K562 (cell line): ENCODE data around the gene ITGB5. TPM values are rescaled to one million over a fixed set of nuclear protein-coding genes. Genes with fewer than 3 reads are reported as not detected.

Experiments
- BCOR ChIP-seq: fragments of 450-650 bp; IDR thresholded peaks from 2 replicates; pipeline ENCODE4 v1.6.1; 2016
- CC2D1A ChIP-seq: fragments of 450-650 bp; IDR thresholded peaks from 2 replicates; pipeline ENCODE4 v1.6.1; 2017; ENCODE audit warnings: mild to moderate bottlenecking
- CXXC5 ChIP-seq: fragments of 250-450 bp; sonication (Bioruptor Pico); IDR thresholded peaks from 2 replicates; pipeline ENCODE4 v1.8.0; 2022; ENCODE audit warnings: inconsistent platforms, mild to moderate bottlenecking, moderate library complexity
- HDAC2 ChIP-seq: fragments of 450-650 bp; IDR thresholded peaks from 2 replicates; pipeline ENCODE4 v1.6.1; 2016; ENCODE audit warnings: mild to moderate bottlenecking
- LEF1 ChIP-seq: fragments of 450-650 bp; IDR thresholded peaks from 2 replicates; pipeline ENCODE4 v1.6.1; 2016; ENCODE audit warnings: mild to moderate bottlenecking
- MAFG ChIP-seq: fragments of 450-650 bp; conservative IDR thresholded peaks from 2 replicates; pipeline ENCODE4 v1.6.1; 2016; ENCODE audit warnings: missing genetic modification characterization, missing compliant biosample characterization
- MEIS2 ChIP-seq: fragments of 450-650 bp; IDR thresholded peaks from 2 replicates; pipeline ENCODE4 v1.6.1; 2014; ENCODE audit warnings: mild to moderate bottlenecking; ENCODE audit not compliant: partially characterized antibody
- MLLT1 ChIP-seq, 2 experiments: fragments of 450-650 bp; IDR thresholded peaks; 2 replicates each; pipeline ENCODE4 v1.6.1; 2016
- MTA2 ChIP-seq: fragments of 450-650 bp; IDR thresholded peaks from 2 replicates; pipeline ENCODE4 v1.6.1; 2016; ENCODE audit warnings: low read depth
- MYC ChIP-seq, 2 experiments: fragments of 250-450 bp in 1 of 2; sonication (Bioruptor Pico) in 1 of 2; IDR thresholded peaks; 2 replicates each; pipeline versions ENCODE4 v1.5.1 to v1.6.1; 2012 to 2021; ENCODE audit warnings: low read depth in 2 of 2, borderline replicate concordance in 1 of 2, improper control_type of control experiment in 1 of 2, low read length in 1 of 2, mild to moderate bottlenecking in 1 of 2, moderate library complexity in 1 of 2
- NCOA2 ChIP-seq, 2 experiments: fragments of 450-650 bp; IDR thresholded peaks; 2 replicates each; pipeline ENCODE4 v1.6.1; 2018; ENCODE audit warnings: mild to moderate bottlenecking in 2 of 2, moderate library complexity in 1 of 2; ENCODE audit not compliant: partially characterized antibody in 2 of 2
- NR2C2 ChIP-seq, 2 experiments: fragments of 200-800 bp in 1 of 2; sonication (Bioruptor generic) in 1 of 2; sonication (generic) in 1 of 2; formaldehyde crosslinking in 1 of 2; IDR thresholded peaks; 2 replicates each; pipeline versions ENCODE4 v1.6.1 to v1.8.0; 2016 to 2022; ENCODE audit warnings: mild to moderate bottlenecking in 1 of 2, missing compliant biosample characterization in 1 of 2, missing genetic modification characterization in 1 of 2, missing genetic modification reagents in 1 of 2
- PML ChIP-seq: IDR thresholded peaks from 2 replicates; pipeline ENCODE4 v1.6.1; 2012; ENCODE audit warnings: low read length, inconsistent platforms
- SMARCE1 ChIP-seq: fragments of 450-650 bp; IDR thresholded peaks from 2 replicates; pipeline ENCODE4 v1.7.1; 2016; ENCODE audit warnings: mild to moderate bottlenecking
- TOE1 ChIP-seq, 2 experiments: fragments of 450-650 bp in 1 of 2; sonication (generic) in 1 of 2; formaldehyde crosslinking in 1 of 2; IDR thresholded peaks; 2 replicates each; pipeline versions ENCODE4 v1.7.1 to v1.8.0; 2016 to 2022; ENCODE audit warnings: borderline replicate concordance in 2 of 2, mild to moderate bottlenecking in 2 of 2, antibody characterized with exemption in 1 of 2, inconsistent platforms in 1 of 2, low read depth in 1 of 2, missing genetic modification reagents in 1 of 2, moderate library complexity in 1 of 2
- ZNF766 ChIP-seq: fragments of 200-800 bp; sonication (Bioruptor generic); conservative IDR thresholded peaks from 2 replicates; pipeline ENCODE4 v1.6.1; 2016; ENCODE audit warnings: missing genetic modification characterization, missing compliant biosample characterization
- ZNF77 ChIP-seq: fragments of 250-450 bp; sonication (Bioruptor Pico); IDR thresholded peaks from 2 replicates; pipeline ENCODE4 v1.5.0; 2020
- polyA plus RNA-seq, 8 experiments: library from polyadenylated mRNA; depleted of rRNA in 4 of 8; stranded (reverse) in 5 of 8; unstranded in 3 of 8; fragments of >200 nt; fragmentation: Nextera tagmentation in 2 of 8; fragmentation: Illumina TruSeq in 1 of 8; extraction: Ambion mirVana in 2 of 8; extraction: Trizol in 1 of 8; gene quantifications; 2 replicates each; pipeline versions ENCODE4 v1.2.1 to v1.2.3, GENCODE V29; 2011 to 2014; ENCODE audit warnings: inconsistent platforms in 1 of 8, missing spikeins in 1 of 8
- total RNA-seq, 7 experiments: library from RNA; depleted of rRNA in 6 of 7; stranded (reverse); fragments of >200 nt in 6 of 7; fragmentation: Illumina TruSeq in 2 of 7; extraction: Trizol in 2 of 7; gene quantifications; 2 replicates each; pipeline versions ENCODE4 v1.2.1 to v1.2.3, GENCODE V29; 2011 to 2021; ENCODE audit warnings: low replicate concordance in 1 of 7
- TF ChIP-seq, protein P1 (sequence below): sonication (generic); formaldehyde crosslinking; IDR thresholded peaks from 2 replicates; pipeline ENCODE4 v1.8.0; 2023; ENCODE audit warnings: mild to moderate bottlenecking, missing genetic modification reagents

Gene ITGB5
- total and polyA plus RNA-seq, 9 of the 15 experiments (the other 6 are each of a cell fraction or from before 2014, with no cell fraction given) = 1.7 to 46.8 (median 9.9) TPM

DNA sequence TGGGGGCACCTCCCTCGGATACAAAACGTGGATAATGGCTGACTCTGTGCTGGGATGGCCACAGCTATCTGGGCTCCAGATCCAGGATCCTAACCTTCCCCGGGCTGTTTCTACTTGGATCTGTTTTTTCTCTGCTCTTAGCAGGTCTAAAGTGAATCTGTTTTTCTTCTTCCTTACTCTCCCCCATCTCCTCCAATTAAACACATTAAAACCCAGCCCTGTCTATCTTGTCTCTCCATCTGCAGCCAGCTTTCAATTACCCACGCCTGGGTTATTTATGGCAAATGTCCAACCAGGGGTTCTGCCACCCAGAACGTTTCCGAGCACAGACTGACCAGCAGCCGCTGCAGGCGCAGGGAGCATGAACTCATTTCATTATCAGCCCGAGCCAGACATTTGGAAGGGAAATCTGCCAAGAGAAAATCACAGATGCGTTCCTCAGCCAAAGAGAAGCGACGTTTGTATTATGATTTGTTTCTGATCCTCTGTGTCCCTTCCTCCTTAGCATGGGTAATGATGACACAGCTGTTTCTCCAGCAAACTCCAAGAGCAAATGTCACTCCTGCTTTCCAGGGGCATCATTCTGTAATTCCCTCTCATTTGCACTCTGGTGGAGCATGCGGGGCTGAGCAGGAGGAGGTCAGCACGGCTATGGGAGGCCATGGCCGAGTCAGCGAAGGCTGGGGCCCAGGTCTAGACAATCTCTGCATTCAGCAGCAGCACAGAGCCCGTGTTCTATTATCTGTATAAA is 114.9 kb downstream of the ITGB5 start (continued):
- TF ChIP-seq MYC (IDR thresholded peaks at IDR 0.05; ENCODE audit: low read depth, low read length) (peak; percentile 40; the same call in 1 of the 2 replicates), MYC (CRISPR knock-in tag; IDR thresholded peaks at IDR 0.05; ENCODE audit: borderline replicate concordance, low read depth) (no peak), ZNF766 (CRISPR knock-in tag) (peak; percentile 37; the same call in 1 of the 2 replicates), MAFG (peak; percentile 99), CC2D1A (no peak; the same call in 1 of the 2 replicates), BCOR (peak; percentile 53; the same call in 1 of the 2 replicates), PML (peak; percentile 92), ZNF77 (CRISPR knock-in tag) (no peak), HDAC2 (peak; percentile 100), NCOA2 (IDR thresholded peaks at IDR 0.05; ENCODE audit: partially characterized antibody in 2 of 2) (peak in 1 of 2 experiments; percentile 47), CXXC5 (CRISPR knock-in tag) (peak; percentile 93), NR2C2 (CRISPR knock-in tag; IDR thresholded peaks at IDR 0.05) (no peak), NR2C2 (tag; IDR thresholded peaks at IDR 0.05) (peak; percentile 69), MLLT1 (IDR thresholded peaks at IDR 0.05) (peak in 1 of 2 experiments; percentile 70; a peak in 2 of 4 replicates), SMARCE1 (peak; percentile 88; the same call in 1 of the 2 replicates), MEIS2 (peak; percentile 94), LEF1 (0 out of 2 replicates have a peak, but pooled peaks have one; percentile 56), MTA2 (peak; percentile 91), TOE1 (IDR thresholded peaks at IDR 0.05; ENCODE audit: borderline replicate concordance) (0 out of 2 replicates have a peak, but pooled peaks have one; percentile 27), TOE1 (CRISPR knock-in tag; IDR thresholded peaks at IDR 0.05; ENCODE audit: borderline replicate concordance, low read depth) (no peak)
- TF ChIP-seq, protein P1, sequence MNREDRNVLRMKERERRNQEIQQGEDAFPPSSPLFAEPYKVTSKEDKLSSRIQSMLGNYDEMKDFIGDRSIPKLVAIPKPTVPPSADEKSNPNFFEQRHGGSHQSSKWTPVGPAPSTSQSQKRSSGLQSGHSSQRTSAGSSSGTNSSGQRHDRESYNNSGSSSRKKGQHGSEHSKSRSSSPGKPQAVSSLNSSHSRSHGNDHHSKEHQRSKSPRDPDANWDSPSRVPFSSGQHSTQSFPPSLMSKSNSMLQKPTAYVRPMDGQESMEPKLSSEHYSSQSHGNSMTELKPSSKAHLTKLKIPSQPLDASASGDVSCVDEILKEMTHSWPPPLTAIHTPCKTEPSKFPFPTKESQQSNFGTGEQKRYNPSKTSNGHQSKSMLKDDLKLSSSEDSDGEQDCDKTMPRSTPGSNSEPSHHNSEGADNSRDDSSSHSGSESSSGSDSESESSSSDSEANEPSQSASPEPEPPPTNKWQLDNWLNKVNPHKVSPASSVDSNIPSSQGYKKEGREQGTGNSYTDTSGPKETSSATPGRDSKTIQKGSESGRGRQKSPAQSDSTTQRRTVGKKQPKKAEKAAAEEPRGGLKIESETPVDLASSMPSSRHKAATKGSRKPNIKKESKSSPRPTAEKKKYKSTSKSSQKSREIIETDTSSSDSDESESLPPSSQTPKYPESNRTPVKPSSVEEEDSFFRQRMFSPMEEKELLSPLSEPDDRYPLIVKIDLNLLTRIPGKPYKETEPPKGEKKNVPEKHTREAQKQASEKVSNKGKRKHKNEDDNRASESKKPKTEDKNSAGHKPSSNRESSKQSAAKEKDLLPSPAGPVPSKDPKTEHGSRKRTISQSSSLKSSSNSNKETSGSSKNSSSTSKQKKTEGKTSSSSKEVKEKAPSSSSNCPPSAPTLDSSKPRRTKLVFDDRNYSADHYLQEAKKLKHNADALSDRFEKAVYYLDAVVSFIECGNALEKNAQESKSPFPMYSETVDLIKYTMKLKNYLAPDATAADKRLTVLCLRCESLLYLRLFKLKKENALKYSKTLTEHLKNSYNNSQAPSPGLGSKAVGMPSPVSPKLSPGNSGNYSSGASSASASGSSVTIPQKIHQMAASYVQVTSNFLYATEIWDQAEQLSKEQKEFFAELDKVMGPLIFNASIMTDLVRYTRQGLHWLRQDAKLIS (CRISPR knock-in tag) = no peak
